HG03045 (cell line): ENCODE results near the gene VPS35L.

Experiments
- ATAC-seq: cut with Tn5 transposase; IDR thresholded peaks from one replicate; pipeline ENCODE4 v1.9.1; 2021; ENCODE audit warnings: mild to moderate bottlenecking, moderate library complexity; ENCODE audit not compliant: unreplicated experiment

VPS35L gene

GRCh38 chr16:19687279-19687678, 131.8 kb downstream of the VPS35L start:
- ATAC-seq, result no peak

DNA sequence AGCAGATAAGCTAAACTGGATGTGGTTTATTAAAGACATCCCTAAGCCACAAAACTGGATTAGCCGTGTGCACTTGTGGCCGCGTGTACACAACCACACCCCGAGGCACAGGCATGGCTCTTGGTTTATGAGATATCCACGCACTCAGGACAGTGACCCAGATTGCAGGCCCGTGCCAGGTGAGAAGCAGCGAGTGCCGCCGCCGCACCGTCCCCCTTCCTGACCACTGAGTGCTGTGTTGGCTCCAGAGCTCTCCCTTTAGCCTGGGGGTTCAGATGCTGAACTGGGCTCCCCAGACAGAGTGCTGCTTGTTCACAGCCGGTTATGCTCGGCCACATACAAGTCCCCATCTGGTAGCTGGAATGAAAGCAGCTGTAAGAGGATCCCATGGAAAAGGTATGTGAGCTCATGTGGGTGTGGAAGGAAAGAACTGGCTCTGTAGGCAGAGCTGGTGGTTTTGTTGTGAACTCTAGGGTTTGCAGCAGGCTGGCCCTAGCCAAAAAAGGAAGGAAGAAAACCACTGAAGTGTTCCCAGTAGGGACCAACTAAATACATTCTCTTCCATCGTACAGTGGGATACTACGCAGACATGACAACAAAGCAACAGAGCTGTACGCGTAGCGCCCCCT, 133.0 kb downstream of the VPS35L start:
- no peak for ATAC-seq

DNA sequence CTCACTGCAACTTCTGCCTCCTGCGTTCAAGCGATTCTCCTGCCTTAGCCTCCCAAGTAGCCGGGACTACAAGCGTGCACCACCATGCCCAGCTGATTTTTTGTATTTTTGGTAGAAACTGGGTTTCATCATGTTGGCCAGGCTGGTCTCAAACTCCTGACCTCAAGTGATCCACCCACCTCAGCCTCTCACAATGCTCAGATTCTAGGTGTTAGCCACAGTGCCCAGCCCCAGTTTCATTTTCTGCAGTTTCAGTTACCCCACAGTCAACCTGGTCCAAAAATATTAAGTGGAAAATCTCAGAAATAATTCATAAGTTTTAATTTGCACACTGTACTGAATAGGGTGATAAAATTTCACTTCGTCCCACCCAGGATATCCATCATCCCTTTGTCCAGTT, 133.8 kb downstream of the VPS35L start:
- ATAC-seq, result no peak

GRCh38 chr16:19690196-19690595, 134.7 kb downstream of the VPS35L start:
- no peak for ATAC-seq

GRCh38 chr16:19691161-19691711, 135.7 kb downstream of the VPS35L start:
- no peak for ATAC-seq

DNA sequence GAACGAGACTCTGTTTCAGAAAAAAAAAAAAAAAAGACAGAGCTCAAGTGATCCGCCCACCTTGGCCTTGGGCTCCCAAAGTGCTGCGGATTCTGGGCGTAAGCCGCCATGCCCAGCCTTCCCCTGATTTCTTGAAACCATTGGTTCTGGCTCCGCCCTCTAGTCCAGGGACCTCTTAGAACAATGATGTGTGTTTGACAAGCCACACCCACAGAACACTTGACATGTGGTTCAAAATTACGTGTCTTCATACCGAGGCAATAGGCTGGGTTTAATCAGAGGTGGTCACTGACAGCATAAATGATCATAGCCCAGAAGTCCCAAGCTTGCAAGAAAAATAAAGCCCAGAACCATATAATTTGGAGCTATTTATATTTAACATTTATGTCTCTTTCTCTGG, 139.5 kb downstream of the VPS35L start:
- no peak for ATAC-seq

DNA sequence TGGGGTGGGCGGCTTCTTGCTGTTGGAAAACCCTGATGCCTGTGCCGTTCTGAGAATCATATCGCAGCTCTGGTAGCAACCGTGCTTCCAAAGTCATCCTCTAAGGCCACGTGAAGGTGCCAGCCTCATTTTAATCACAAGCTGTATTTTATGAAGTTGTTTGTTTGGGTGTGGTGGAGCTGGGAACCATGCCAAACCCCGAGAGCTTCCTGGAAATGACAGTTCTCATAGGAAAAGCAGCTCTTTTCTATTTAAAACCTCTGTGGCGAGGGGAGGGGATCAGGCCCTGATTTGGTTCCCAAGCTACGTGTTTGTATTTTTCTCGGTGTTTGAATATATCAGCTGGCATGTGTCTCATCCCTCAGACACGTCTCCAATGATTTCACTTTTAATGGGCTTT, 140.8 kb downstream of the VPS35L start:
- no peak for ATAC-seq

DNA sequence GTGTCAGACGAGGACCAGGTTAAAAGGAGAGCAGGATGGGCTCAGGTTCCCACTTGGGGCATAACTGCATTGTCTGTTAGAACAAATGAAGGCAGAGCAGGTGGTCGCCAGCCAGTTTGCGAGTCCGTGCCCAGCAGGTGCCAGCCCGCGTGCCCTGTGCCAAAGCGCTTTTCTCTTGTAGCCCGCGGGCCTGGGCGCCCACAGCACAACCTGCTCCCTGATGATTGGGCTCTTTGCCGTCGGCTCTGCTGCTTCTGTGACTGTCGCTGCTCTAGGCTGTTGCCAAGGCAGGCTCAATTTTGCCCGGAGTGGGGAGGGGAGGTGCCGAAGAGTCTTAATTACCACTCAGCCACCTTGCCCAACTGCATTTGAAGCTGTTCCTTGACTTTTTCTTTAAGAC, 141.5 kb downstream of the VPS35L start:
- no peak for ATAC-seq

DNA sequence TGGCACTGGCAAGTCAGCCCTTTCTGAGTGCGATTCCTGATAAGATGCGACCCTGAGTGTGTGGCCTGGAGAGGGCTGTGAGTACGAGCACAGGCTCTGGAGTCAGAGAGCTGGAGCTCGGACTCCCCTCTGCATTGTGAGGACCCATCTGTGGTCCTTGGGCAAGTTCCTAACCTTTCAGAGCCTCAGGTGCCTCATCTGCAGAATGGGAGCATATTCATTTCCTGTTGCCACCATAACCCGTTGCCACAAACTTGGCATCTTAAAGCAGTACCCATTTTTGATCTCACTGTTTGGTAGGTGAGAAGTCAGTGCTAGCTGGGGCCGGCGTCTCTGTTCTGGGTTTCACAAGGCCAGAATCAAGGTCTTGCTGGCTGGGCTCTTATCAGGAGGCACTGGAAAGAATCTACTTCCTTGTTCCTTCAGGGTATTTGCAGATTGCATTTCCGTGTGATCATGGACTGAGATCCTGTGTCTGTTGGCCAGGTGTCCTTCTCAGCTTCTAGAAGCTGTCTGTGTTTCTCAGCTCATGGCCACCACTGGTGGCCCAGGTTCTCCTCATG, 142.3 kb downstream of the VPS35L start:
- no peak for ATAC-seq

- ATAC-seq, result no peak
These were observed 143.3 kb downstream of the VPS35L start for GRCh38 chr16:19698480-19699465.

DNA sequence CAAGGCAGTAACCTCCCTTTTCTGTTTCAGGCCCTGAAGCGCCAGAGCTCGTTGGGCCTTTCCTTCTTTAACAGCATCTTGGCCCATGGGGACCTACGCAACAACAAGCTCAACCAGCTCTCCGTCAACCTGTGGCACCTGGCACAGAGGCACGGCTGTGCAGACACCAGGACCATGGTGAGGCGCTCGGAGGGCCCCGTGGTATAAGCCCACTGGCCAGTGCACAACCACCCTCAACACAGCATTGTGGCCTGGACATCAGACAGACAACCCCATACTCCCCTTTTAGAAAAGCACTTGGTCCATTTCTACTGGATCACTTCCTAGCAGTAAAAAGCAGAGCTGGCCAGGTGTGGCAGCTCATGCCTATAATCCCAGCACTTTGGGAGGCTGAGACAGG, 144.0 kb downstream of the VPS35L start:
- ATAC-seq, result no peak

DNA sequence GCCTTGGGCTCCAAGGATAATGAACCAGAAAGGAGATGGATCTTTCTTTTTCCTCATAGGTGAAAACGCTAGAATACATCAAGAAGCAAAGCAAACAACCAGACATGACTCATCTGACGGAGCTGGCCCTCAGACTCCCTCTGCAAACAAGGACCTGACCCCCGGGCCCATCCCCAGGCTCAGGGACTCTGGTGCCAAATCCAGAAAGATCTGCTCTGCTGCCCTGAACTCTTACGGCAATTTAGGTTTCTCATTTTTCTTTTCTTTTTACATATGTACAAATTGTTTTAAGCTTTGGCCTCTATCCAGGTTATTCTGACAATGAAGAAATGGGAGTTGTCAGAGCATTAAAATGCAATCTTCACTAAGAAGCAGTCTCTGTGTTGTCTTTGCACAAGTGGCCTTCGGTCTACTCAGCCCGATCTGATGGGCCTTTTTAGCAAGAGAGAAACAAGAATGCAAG, 144.8 kb downstream of the VPS35L start:
- ATAC-seq, result no peak

DNA sequence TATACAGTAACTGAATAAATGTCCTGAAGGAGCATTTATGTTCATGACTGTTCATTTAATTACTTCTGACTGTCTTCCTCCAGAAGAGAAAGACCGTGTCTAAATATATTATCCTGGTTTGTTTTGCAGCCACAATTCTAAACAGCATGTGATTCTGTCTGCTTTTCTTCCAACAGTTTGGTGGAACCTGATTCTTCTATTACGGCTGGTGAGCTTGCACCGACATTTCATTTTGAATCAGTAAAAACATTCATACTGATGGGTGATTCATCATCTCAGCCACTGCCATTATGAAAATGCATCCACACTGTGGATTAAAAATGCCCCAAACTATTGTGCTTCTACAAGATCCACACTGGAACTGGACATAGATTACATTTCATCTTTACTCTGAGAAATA, 145.6 kb downstream of the VPS35L start:
- no peak for ATAC-seq

GRCh38 chr16:19703172-19703889, 147.8 kb downstream of the VPS35L start:
- ATAC-seq, result no peak

DNA sequence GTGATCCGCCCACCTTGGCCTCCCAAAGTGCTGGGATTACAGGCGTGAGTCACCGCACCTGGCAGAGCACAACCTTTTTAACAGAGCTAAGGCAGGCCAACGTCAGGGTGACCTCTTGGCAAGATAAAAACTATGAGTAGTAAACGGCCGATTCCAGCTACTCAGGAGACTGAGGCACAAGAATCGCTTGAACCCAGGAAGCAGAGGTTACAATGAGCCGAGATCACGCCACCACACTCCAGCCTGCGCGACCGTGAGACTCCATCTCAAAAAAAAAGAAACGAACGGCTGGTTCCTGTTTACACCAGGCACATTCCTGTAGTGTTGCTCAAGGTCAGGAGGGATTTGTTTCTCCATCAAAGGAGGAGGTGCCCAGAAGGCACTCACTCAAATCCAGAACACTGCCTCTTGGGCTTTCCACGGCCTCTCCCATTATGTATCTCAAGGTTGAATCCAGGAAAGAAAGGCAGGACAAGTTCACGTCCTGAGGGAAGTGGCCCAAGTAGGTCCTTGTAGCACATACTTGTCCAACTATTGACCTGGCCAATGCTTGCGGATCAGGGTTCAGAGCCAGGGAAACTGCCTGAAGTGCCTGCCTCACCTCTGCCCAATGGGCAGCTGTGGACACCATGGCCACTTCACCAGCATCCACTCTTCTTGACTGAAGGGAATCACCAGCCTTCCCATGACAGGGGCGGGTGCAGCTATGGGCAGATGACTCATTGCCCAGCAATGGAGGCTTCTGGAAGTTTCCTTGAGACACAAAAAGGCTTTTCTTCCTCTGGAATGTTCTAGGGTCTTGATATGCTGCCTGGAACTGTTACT, 149.0 kb downstream of the VPS35L start:
- ATAC-seq, result no peak

GRCh38 chr16:19705146-19705501, 149.6 kb downstream of the VPS35L start:
- no peak for ATAC-seq

DNA sequence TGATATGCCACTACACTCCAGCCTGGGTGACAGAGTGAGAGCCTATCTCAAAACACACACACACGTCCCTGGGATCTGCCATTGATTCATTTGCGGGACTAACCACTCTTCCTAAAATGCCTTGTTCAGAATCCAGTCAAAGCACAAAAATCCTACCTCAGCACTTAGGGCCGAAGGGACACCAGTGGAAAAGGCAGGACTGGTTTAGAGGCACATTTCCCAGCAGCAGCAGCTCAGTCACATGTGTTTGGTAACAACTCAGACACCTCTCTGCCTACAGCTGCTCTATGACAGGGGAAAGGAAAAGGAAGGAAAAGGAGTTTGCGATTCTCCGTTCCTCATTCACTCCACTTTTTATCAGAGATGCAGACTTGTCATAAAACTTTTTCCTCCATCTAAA, 150.3 kb downstream of the VPS35L start:
- ATAC-seq, result no peak

DNA sequence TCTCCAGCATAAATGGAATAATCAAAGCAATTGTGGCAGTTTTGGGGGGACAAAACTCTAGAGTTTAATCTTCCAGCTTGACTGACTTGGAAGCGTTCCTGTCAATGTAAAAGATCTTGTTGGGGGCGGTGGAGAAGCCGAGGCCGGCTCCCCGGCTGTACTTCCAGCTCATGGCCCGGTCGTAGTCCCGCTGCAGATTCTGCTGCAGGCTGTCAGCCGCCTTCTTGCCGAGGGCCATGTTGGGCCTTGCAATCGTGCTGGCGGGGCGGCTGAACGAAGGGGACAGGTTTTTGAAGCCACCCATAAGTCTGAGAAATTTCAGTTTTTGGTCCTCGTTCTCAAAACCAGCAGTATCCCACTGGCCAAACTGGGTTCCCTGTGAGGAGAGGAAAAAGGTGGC, 151.3 kb downstream of the VPS35L start:
- no peak for ATAC-seq

- no peak for ATAC-seq
These were observed 152.2 kb downstream of the VPS35L start for GRCh38 chr16:19707569-19708295.
